Natural killer cell treated with Interleukin-12 subunit alpha and Interleukin-12 subunit beta and Interleukin-15 and Interleukin-18, amount 100 ng/mL, for 72 hours (primary cell): ENCODE results near the gene TBC1D23. TPM values are rescaled to one million over a fixed set of nuclear protein-coding genes. Genes with fewer than 3 reads are reported as not detected.

ENCODE experiments used
- ATAC-seq, 2 donors: fragments of 150-1000 bp; cut with Tn5 transposase in 1 of 2; sonication (Bioruptor Pico), chemical (Tn5 transposase) in 1 of 2; 2 replicates each; pipeline ENCODE4 v1.10.0; 2021
- DNase-seq: peaks from one replicate; pipeline ENCODE4 v3.0.0; 2022; ENCODE audit warnings: low spot score
- H3K27ac Mint-ChIP-seq, 2 donors: 1 replicate in 1 of 2; 2 replicates in 1 of 2; pipeline ENCODE4 v1.8.0; 2022; ENCODE audit warnings: mixed read lengths in 2 of 2, mild to moderate bottlenecking in 1 of 2, moderate library complexity in 1 of 2
- H3K27me3 Mint-ChIP-seq, 2 donors: 1 replicate in 1 of 2; 2 replicates in 1 of 2; pipeline ENCODE4 v1.8.0; 2022; ENCODE audit warnings: mixed read lengths in 2 of 2
- H3K36me3 Mint-ChIP-seq: one replicate; pipeline ENCODE4 v1.8.0; 2022; ENCODE audit warnings: mixed read lengths
- H3K4me1 Mint-ChIP-seq, 2 donors: 1 replicate in 1 of 2; 2 replicates in 1 of 2; pipeline ENCODE4 v1.8.0; 2022; ENCODE audit warnings: low read depth in 2 of 2, mixed read lengths in 2 of 2, mild to moderate bottlenecking in 1 of 2
- H3K4me3 Mint-ChIP-seq: one replicate; pipeline ENCODE4 v1.8.0; 2022; ENCODE audit warnings: mixed read lengths
- H3K9me3 Mint-ChIP-seq: 2 replicates; pipeline ENCODE4 v1.8.0; 2022; ENCODE audit warnings: mixed read lengths
- total RNA-seq, 2 donors: library from RNA; stranded (reverse); gene quantifications; one replicate each; pipeline ENCODE4 v1.2.3, GENCODE V29; 2022

TBC1D23 gene
- total RNA-seq, 2 donors from 2014 or later = 21.5 to 31.4 TPM

- ATAC-seq (no peak), DNase-seq (no peak)
- Mint-ChIP-seq H3K4me3 (no peak overlapping the region), H3K27ac (no peak overlapping the region), H3K4me1 (no peaks in the 10 kb centered on the region), H3K9me3 (no peaks in the 10 kb centered on the region), H3K36me3 (peaks cover 7% of the 10 kb centered on the region), H3K27me3 (no peaks in the 10 kb centered on the region)
Observed at GRCh38 chr3:100358413-100358812, 97.6 kb downstream of the TBC1D23 start.

- ATAC-seq = no peak
- no peak for DNase-seq
- Mint-ChIP-seq H3K4me3 (no peak overlapping the region), H3K36me3 (peaks cover 13% of the 10 kb centered on the region), H3K4me1 (no peaks in the 10 kb centered on the region), H3K9me3 (no peaks in the 10 kb centered on the region), H3K27ac (no peak overlapping the region), H3K27me3 (no peaks in the 10 kb centered on the region)
Observed at GRCh38 chr3:100359035-100359434, 98.2 kb downstream of the TBC1D23 start.

- H3K36me3 Mint-ChIP-seq = peaks cover 26% of the 10 kb centered on the region
- no peaks in the 10 kb centered on the region for H3K27me3 Mint-ChIP-seq
Observed at GRCh38 chr3:100360757-100361496, 100.1 kb downstream of the TBC1D23 start.

GRCh38 chr3:100361897-100362296 lies 101.1 kb downstream of the TBC1D23 start:
- Mint-ChIP-seq H3K36me3 (peaks cover 28% of the 10 kb centered on the region), H3K27ac (no peak overlapping the region)

More at GRCh38 chr3:100360757-100361496, 100.1 kb downstream of the TBC1D23 start:
- DNase-seq (no peak), ATAC-seq (no peak)
- H3K27ac Mint-ChIP-seq = no peak overlapping the region
- no peaks in the 10 kb centered on the region for H3K9me3 Mint-ChIP-seq
- H3K4me1 Mint-ChIP-seq = no peaks in the 10 kb centered on the region
- H3K4me3 Mint-ChIP-seq = no peak overlapping the region

GRCh38 chr3:100364421-100364820 lies 103.6 kb downstream of the TBC1D23 start:
- no peaks in the 10 kb centered on the region for H3K27me3 Mint-ChIP-seq
- H3K36me3 Mint-ChIP-seq = peaks cover 28% of the 10 kb centered on the region
- ATAC-seq (no peak), DNase-seq (no peak)
- H3K4me1 Mint-ChIP-seq = no peaks in the 10 kb centered on the region
- H3K9me3 Mint-ChIP-seq = no peaks in the 10 kb centered on the region
- H3K27ac Mint-ChIP-seq = no peak overlapping the region
- H3K4me3 Mint-ChIP-seq = no peak overlapping the region

More at GRCh38 chr3:100361897-100362296, 101.1 kb downstream of the TBC1D23 start:
- no peaks in the 10 kb centered on the region for H3K9me3 Mint-ChIP-seq
- no peak overlapping the region for H3K4me3 Mint-ChIP-seq
- no peaks in the 10 kb centered on the region for H3K27me3 Mint-ChIP-seq
- no peaks in the 10 kb centered on the region for H3K4me1 Mint-ChIP-seq
- ATAC-seq (no peak), DNase-seq (no peak)

- no peak overlapping the region for H3K4me3 Mint-ChIP-seq
- H3K27ac Mint-ChIP-seq = no peak overlapping the region
- H3K27me3 Mint-ChIP-seq = no peaks in the 10 kb centered on the region
- no peak for DNase-seq
- no peaks in the 10 kb centered on the region for H3K9me3 Mint-ChIP-seq
- no peaks in the 10 kb centered on the region for H3K4me1 Mint-ChIP-seq
- no peak for ATAC-seq
- H3K36me3 Mint-ChIP-seq = peaks cover 28% of the 10 kb centered on the region
Observed at GRCh38 chr3:100366424-100366823, 105.6 kb downstream of the TBC1D23 start.

GRCh38 chr3:100368441-100368840 lies 107.6 kb downstream of the TBC1D23 start:
- ATAC-seq (no peak), DNase-seq (no peak)
- no peak overlapping the region for H3K4me3 Mint-ChIP-seq
- no peaks in the 10 kb centered on the region for H3K27me3 Mint-ChIP-seq
- no peaks in the 10 kb centered on the region for H3K4me1 Mint-ChIP-seq
- H3K27ac Mint-ChIP-seq = no peak overlapping the region
- H3K9me3 Mint-ChIP-seq = no peaks in the 10 kb centered on the region
- peaks cover 20% of the 10 kb centered on the region for H3K36me3 Mint-ChIP-seq

GRCh38 chr3:100370756-100371155 lies 110.0 kb downstream of the TBC1D23 start:
- no peak for DNase-seq
- H3K4me3 Mint-ChIP-seq = no peak overlapping the region
- H3K27me3 Mint-ChIP-seq = no peaks in the 10 kb centered on the region
- no peak for ATAC-seq
- peaks cover 0 to 3% of the 10 kb centered on the region in 2 donors for H3K4me1 Mint-ChIP-seq
- H3K27ac Mint-ChIP-seq = no peak overlapping the region
- H3K36me3 Mint-ChIP-seq = peaks cover 4% of the 10 kb centered on the region
- H3K9me3 Mint-ChIP-seq = no peaks in the 10 kb centered on the region

GRCh38 chr3:100374521-100374920 lies 113.7 kb downstream of the TBC1D23 start:
- Mint-ChIP-seq H3K4me3 (no peak overlapping the region), H3K27ac (no peak overlapping the region), H3K36me3 (peaks cover 6% of the 10 kb centered on the region), H3K9me3 (no peaks in the 10 kb centered on the region), H3K27me3 (no peaks in the 10 kb centered on the region), H3K4me1 (peaks cover 0 to 3% of the 10 kb centered on the region in 2 donors)
- ATAC-seq = no peak
- DNase-seq = no peak

Other genes with a start within 250 kb of the TBC1D23 start
- under 1 TPM in 1 of 2 donors, not detected in 1; 0.19 TPM for gene FILIP1L, start 146.5 kb upstream of the TBC1D23 start, total RNA-seq
- 10 to 100 TPM; 43.9 to 47.2 TPM for gene NIT2, start 73.8 kb downstream of the TBC1D23 start, total RNA-seq
- gene TOMM70, start 140.1 kb downstream of the TBC1D23 start, total RNA-seq = 10 to 100 TPM; 46.0 to 49.3 TPM
- 1 to 10 TPM; 1.0 to 2.9 TPM for gene LNP1, start 140.5 kb downstream of the TBC1D23 start, total RNA-seq
- gene TMEM45A, start 231.6 kb downstream of the TBC1D23 start, total RNA-seq = 1 to 10 TPM; 1.1 to 4.5 TPM